Neuronal stem cell (in vitro differentiated cells): Measurements from ENCODE around the gene CLASP1.

Experiments
- DNase-seq: peaks from one replicate; pipeline ENCODE4 v3.0.0-alpha.2; 2013; ENCODE audit warnings: low spot score
- H2AFZ ChIP-seq: one replicate; pipeline ENCODE4 v1.6.1; 2013; ENCODE audit warnings: mild to moderate bottlenecking, low read length, inconsistent platforms
- H2AK5ac ChIP-seq: 2 replicates; pipeline ENCODE4 v1.6.1; 2013; ENCODE audit warnings: low read depth, mild to moderate bottlenecking, inconsistent platforms, low read length, moderate library complexity, mixed read lengths
- H2BK120ac ChIP-seq: 2 replicates; pipeline ENCODE4 v1.6.1; 2013; ENCODE audit warnings: low read depth, mild to moderate bottlenecking, inconsistent platforms, low read length, moderate library complexity, mixed read lengths
- H2BK12ac ChIP-seq: one replicate; pipeline ENCODE4 v1.6.1; 2013; ENCODE audit warnings: low read length, inconsistent platforms
- H2BK15ac ChIP-seq: 2 replicates; pipeline ENCODE4 v1.6.1; 2013; ENCODE audit warnings: mild to moderate bottlenecking, low read length, inconsistent platforms, mixed read lengths
- H2BK5ac ChIP-seq: one replicate; pipeline ENCODE4 v1.6.1; 2013; ENCODE audit warnings: inconsistent platforms, mild to moderate bottlenecking, low read length, moderate library complexity
- H3K14ac ChIP-seq: one replicate; pipeline ENCODE4 v1.6.1; 2013; ENCODE audit warnings: low read length, inconsistent platforms
- H3K18ac ChIP-seq: 2 replicates; pipeline ENCODE4 v1.6.1; 2013; ENCODE audit warnings: low read length, inconsistent platforms
- H3K23ac ChIP-seq: 2 replicates; pipeline ENCODE4 v1.6.1; 2013; ENCODE audit warnings: low read depth, mild to moderate bottlenecking, mixed read lengths, low read length, inconsistent platforms; ENCODE audit not compliant: poor library complexity
- H3K27ac ChIP-seq: replicated peaks from 3 replicates; pipeline ENCODE4 v1.5.1; 2013; ENCODE audit warnings: low read length, inconsistent platforms
- H3K27me3 ChIP-seq, 3 experiments: 2 replicates each; pipeline ENCODE4 v1.6.1; 2013; ENCODE audit warnings: low read length in 3 of 3, mild to moderate bottlenecking in 2 of 3, inconsistent platforms in 1 of 3, low read depth in 1 of 3, mixed read lengths in 1 of 3, moderate library complexity in 1 of 3; ENCODE audit not compliant: control insufficient read depth in 3 of 3, insufficient read depth in 3 of 3
- H3K36me3 ChIP-seq, 2 donors: replicated peaks in 1 of 2; 2 replicates each; pipeline ENCODE4 v1.6.1; 2013; ENCODE audit warnings: low read length in 2 of 2; ENCODE audit not compliant: control insufficient read depth in 2 of 2, insufficient read depth in 2 of 2
- H3K4ac ChIP-seq: 2 replicates; pipeline ENCODE4 v1.6.1; 2013; ENCODE audit warnings: inconsistent platforms, mild to moderate bottlenecking, low read length, moderate library complexity
- H3K4me1 ChIP-seq, 2 donors: 1 replicate in 1 of 2; 2 replicates in 1 of 2; pipeline ENCODE4 v1.6.1; 2013; ENCODE audit warnings: low read length in 2 of 2, low read depth in 1 of 2; ENCODE audit not compliant: control insufficient read depth in 2 of 2, insufficient read depth in 1 of 2
- H3K4me2 ChIP-seq: one replicate; pipeline ENCODE4 v1.6.1; 2013; ENCODE audit warnings: mild to moderate bottlenecking, low read length, inconsistent platforms; ENCODE audit not compliant: insufficient read depth, poor library complexity, severe bottlenecking
- H3K4me3 ChIP-seq, 2 donors: 2 replicates each; pipeline ENCODE4 v1.5.1; 2013; ENCODE audit warnings: low read length in 2 of 2, mild to moderate bottlenecking in 2 of 2, inconsistent platforms in 1 of 2, moderate library complexity in 1 of 2
- H3K79me1 ChIP-seq: one replicate; pipeline ENCODE4 v1.6.1; 2013; ENCODE audit warnings: low read depth, mild to moderate bottlenecking, inconsistent platforms, low read length, moderate library complexity
- H3K9ac ChIP-seq: one replicate; pipeline ENCODE4 v1.6.1; 2013; ENCODE audit warnings: mild to moderate bottlenecking, low read depth, low read length, inconsistent platforms; ENCODE audit not compliant: poor library complexity
- H3K9me3 ChIP-seq, 2 donors: replicated peaks in 1 of 2; 2 replicates each; pipeline versions ENCODE3 to v1.6.1; 2013; ENCODE audit warnings: low read length in 2 of 2, mild to moderate bottlenecking in 2 of 2, inconsistent platforms in 1 of 2, low read depth in 1 of 2, mixed read lengths in 1 of 2, moderate library complexity in 1 of 2; ENCODE audit not compliant: control insufficient read depth in 2 of 2, insufficient read depth in 1 of 2
- H4K8ac ChIP-seq: one replicate; pipeline ENCODE4 v1.6.1; 2013; ENCODE audit warnings: low read depth, mild to moderate bottlenecking, inconsistent platforms, low read length, moderate library complexity
- H4K91ac ChIP-seq: one replicate; pipeline ENCODE4 v1.6.1; 2013; ENCODE audit warnings: low read length, low read depth, mild to moderate bottlenecking, inconsistent platforms; ENCODE audit not compliant: poor library complexity
- WGBS, 2 donors: extraction: QIAGEN DNeasy Blood & Tissue Kit; methylation state at CpG; one replicate each; pipeline ENCODE4 v1.1.7; 2013; ENCODE audit warnings: missing lambda C conversion rate in 2 of 2, mixed read lengths in 1 of 2; ENCODE audit not compliant: insufficient read length in 2 of 2, insufficient replicate concordance in 1 of 2; ENCODE audit errors: extremely low coverage in 2 of 2; 5-methylcytosine and 5-hydroxymethylcytosine counted together

The CLASP1 gene

GRCh38 chr2:121575800-121576199 is 73.5 kb downstream of the CLASP1 start:
- Histone ChIP-seq H2BK12ac (no peak overlapping the region), H2BK120ac (no peak overlapping the region), H2BK15ac (no peak overlapping the region), H3K79me1 (peaks cover 3% of the 10 kb centered on the region), H3K14ac (no peak overlapping the region), H3K4me1 (peaks cover 0 to 13% of the 10 kb centered on the region in 2 donors), H4K8ac (no peak overlapping the region), H3K27ac (no peak overlapping the region), H3K4me3 (no peak overlapping the region), H4K91ac (no peak overlapping the region), H2AFZ (no peak overlapping the region), H3K36me3 (peaks cover 0 to 3% of the 10 kb centered on the region in 2 donors), H3K9me3 (no peaks in the 10 kb centered on the region), H3K27me3 (no peaks in the 10 kb centered on the region), H3K23ac (no peak overlapping the region), H3K18ac (no peak overlapping the region), H3K4me2 (no peak overlapping the region), H3K4ac (no peak overlapping the region), H2BK5ac (no peak overlapping the region), H2AK5ac (no peak overlapping the region), H3K9ac (no peak overlapping the region)
- no CpG with 5 or more reads among the region's 3 CpGs for WGBS, 2 donors
- no peak for DNase-seq

DNA sequence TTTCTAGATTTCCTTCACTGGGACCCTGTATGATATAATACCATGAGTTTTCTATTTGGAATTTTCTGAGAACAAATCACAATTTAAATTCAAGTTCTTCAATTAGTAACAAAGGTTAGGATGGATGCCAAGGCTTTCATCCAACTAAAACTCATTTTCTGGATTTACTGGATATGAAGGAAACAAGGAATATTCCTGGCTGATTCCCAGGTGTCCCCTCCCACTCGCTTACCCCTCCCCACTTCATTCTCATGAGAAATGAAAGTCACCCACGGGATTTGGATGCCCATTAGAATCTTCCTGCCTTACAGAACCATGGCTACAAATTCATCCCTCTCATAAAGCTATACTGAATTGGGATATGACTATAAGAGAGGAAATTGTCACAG is 78.6 kb downstream of the CLASP1 start:
- H3K23ac ChIP-seq = no peak overlapping the region
- no peak overlapping the region for H2BK15ac ChIP-seq
- no peak overlapping the region for H2AK5ac ChIP-seq
- H3K36me3 ChIP-seq = peaks cover 0 to 12% of the 10 kb centered on the region in 2 donors
- no CpG with 5 or more reads among the region's 2 CpGs for WGBS, 2 donors
- H3K4ac ChIP-seq = no peak overlapping the region
- H3K9ac ChIP-seq = no peak overlapping the region
- H3K4me1 ChIP-seq = peaks cover 3% of the 10 kb centered on the region in 2 donors
- H4K91ac ChIP-seq = no peak overlapping the region
- no peak overlapping the region for H3K27ac ChIP-seq
- H3K18ac ChIP-seq = no peak overlapping the region
- H3K79me1 ChIP-seq = peaks cover 1% of the 10 kb centered on the region
- no peak overlapping the region for H2BK12ac ChIP-seq
- no peak overlapping the region for H4K8ac ChIP-seq
- H3K4me3 ChIP-seq = no peak overlapping the region
- DNase-seq = no peak
- no peak overlapping the region for H3K4me2 ChIP-seq
- H3K27me3 ChIP-seq = no peaks in the 10 kb centered on the region
- H3K14ac ChIP-seq = no peak overlapping the region
- no peak overlapping the region for H2BK120ac ChIP-seq
- H2AFZ ChIP-seq = no peak overlapping the region
- no peak overlapping the region for H2BK5ac ChIP-seq
- H3K9me3 ChIP-seq = no peaks in the 10 kb centered on the region

GRCh38 chr2:121570036-121570666 is 79.1 kb downstream of the CLASP1 start:
- H2BK12ac ChIP-seq = no peak overlapping the region
- H2BK120ac ChIP-seq = no peak overlapping the region
- no peak for DNase-seq
- WGBS, 2 donors = no CpG with 5 or more reads among the region's 2 CpGs
- no peak overlapping the region for H2AK5ac ChIP-seq
- H3K27me3 ChIP-seq = no peaks in the 10 kb centered on the region
- H3K9me3 ChIP-seq = no peaks in the 10 kb centered on the region
- no peak overlapping the region for H3K4me2 ChIP-seq
- H3K27ac ChIP-seq = no peak overlapping the region
- no peaks in the 10 kb centered on the region for H3K79me1 ChIP-seq
- H3K18ac ChIP-seq = no peak overlapping the region
- no peak overlapping the region for H3K14ac ChIP-seq
- no peak overlapping the region for H3K23ac ChIP-seq
- no peak overlapping the region for H2AFZ ChIP-seq
- no peak overlapping the region for H3K4me3 ChIP-seq
- H3K4me1 ChIP-seq = peaks cover 7% of the 10 kb centered on the region in 2 donors
- no peak overlapping the region for H4K91ac ChIP-seq
- H3K9ac ChIP-seq = no peak overlapping the region
- no peak overlapping the region for H2BK5ac ChIP-seq
- H2BK15ac ChIP-seq = no peak overlapping the region
- no peak overlapping the region for H3K4ac ChIP-seq
- H3K36me3 ChIP-seq = peaks cover 0 to 12% of the 10 kb centered on the region in 2 donors
- H4K8ac ChIP-seq = no peak overlapping the region

- H3K27me3 ChIP-seq = no peaks in the 10 kb centered on the region
- H3K4ac ChIP-seq = no peak overlapping the region
- H3K27ac ChIP-seq = no peak overlapping the region
- no peak overlapping the region for H3K14ac ChIP-seq
- H2BK15ac ChIP-seq = no peak overlapping the region
- no peak overlapping the region for H3K18ac ChIP-seq
- H2BK120ac ChIP-seq = no peak overlapping the region
- H2BK5ac ChIP-seq = no peak overlapping the region
- no peak overlapping the region for H3K4me3 ChIP-seq
- H3K4me2 ChIP-seq = no peak overlapping the region
- H2AK5ac ChIP-seq = no peak overlapping the region
- peaks cover 7% of the 10 kb centered on the region in 2 donors for H3K4me1 ChIP-seq
- H3K79me1 ChIP-seq = no peaks in the 10 kb centered on the region
- peaks cover 0 to 9% of the 10 kb centered on the region in 2 donors for H3K36me3 ChIP-seq
- H3K23ac ChIP-seq = no peak overlapping the region
- no peak for DNase-seq
- no peak overlapping the region for H2AFZ ChIP-seq
- peaks cover 3 to 8% of the 10 kb centered on the region in 2 donors for H3K9me3 ChIP-seq
- no peak overlapping the region for H2BK12ac ChIP-seq
- no peak overlapping the region for H4K8ac ChIP-seq
- WGBS, 2 donors = no CpG with 5 or more reads among the region's 4 CpGs
- no peak overlapping the region for H4K91ac ChIP-seq
- H3K9ac ChIP-seq = no peak overlapping the region
Measured at GRCh38 chr2:121567957-121568409, 81.3 kb downstream of the CLASP1 start.
